Suppressor macrophage (primary cell): ENCODE results near the gene RNF220.
A peak's percentile ranks its signal among the peaks of the same experiment; 100 is the strongest.
"Not testable (repeated sequence)": the region's sequence is repeated elsewhere in the genome, so short reads cannot be mapped to it uniquely, and the experiment has no call there.

Source experiments
- DNase-seq, 4 experiments: peaks; one replicate each; pipeline ENCODE4 v3.0.0-alpha.2; 2020 to 2022

The RNF220 gene

GRCh38 chr1:44553771-44554170 lies 148.7 kb downstream of the RNF220 start:
- no peak for DNase-seq

GRCh38 chr1:44554706-44555105 lies 149.7 kb downstream of the RNF220 start:
- no peak for DNase-seq

GRCh38 chr1:44557778-44558177 lies 152.7 kb downstream of the RNF220 start:
- DNase-seq = no peak

- DNase-seq = no peak
These were observed 153.8 kb downstream of the RNF220 start for GRCh38 chr1:44558883-44559282.

DNA sequence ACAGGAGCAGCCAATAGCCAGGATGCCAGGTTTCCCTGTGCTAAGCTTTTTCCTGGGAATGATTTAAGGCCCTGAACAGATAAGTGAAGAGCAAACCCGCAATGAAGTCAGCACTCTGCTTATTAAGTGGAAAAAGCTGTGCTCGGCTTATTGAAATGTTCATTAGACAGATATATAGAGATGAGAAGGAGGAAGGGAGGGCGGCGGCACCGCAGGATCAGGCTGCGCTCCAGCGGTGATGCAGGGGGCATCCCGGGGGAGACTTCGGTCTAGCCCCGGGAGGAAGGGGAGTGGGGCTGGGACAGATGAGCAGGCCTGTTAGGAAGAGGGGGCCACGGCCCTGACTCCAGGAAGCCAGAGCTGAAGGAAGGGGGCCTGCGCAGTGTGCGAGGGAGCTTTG lies 154.3 kb downstream of the RNF220 start:
- DNase-seq = no peak

DNA sequence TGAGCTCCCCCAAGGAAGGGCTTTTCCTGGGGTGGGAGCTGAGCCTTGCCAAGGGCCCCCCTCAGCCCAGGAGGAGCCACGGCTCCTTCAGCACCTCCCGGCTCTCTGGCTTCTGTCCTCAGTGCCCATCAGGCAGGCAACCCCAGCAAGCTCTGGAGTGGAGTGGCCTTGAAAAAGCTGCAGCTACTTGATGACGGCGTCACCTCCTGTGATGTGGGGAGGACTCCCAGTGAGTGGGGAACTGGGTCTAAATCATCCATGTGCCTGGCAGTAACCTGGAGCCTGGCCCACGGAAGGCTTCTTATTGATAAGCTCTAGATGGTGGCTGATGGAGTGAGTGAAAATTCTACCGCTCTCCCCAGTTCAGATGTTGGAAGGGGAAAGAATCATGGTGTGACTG lies 154.9 kb downstream of the RNF220 start:
- no peak for DNase-seq

DNA sequence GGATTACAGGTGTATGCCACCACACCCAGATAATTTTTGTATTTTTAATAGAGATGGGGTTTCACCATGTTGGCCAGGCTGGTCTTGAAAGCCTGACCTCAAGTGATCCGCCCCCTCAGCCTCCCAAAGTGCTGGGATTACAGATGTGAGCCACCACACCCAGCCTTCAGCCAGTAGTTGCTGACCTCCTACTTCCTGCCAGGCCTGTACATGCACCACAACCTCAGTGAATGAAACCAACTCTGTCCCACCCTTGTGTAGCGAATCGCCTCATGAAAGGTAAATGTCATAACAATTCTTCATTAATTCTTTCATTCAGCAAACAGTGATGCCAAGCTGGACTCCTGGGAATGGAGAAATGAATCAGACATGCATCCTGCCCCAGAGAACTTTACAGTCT lies 155.6 kb downstream of the RNF220 start:
- not testable (repeated sequence) for DNase-seq

DNA sequence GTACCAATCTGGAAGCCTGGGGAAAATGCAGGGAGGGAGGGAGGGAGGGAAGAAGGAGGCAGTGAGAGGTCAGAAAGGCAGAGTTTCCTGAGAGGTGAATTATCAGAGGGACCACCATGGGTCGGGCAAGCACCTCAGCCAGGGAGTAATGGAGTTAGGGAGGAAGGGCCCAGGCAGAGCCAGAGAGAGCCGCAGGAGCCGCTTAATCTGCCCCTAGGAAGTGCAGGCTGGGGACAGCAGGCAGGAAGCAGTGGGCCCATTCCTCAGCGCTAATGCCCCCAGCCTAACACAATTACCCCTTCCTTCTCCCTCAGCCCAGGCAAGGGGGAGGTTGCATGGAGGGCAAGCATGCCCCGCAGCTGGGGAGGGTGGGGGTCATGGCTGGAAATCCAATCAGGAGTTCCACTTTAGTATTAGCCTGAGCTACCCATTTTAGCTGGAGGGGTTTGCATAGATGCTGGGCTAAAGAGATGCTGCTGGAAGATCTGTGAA lies 160.2 kb downstream of the RNF220 start:
- DNase-seq = no peak

DNA sequence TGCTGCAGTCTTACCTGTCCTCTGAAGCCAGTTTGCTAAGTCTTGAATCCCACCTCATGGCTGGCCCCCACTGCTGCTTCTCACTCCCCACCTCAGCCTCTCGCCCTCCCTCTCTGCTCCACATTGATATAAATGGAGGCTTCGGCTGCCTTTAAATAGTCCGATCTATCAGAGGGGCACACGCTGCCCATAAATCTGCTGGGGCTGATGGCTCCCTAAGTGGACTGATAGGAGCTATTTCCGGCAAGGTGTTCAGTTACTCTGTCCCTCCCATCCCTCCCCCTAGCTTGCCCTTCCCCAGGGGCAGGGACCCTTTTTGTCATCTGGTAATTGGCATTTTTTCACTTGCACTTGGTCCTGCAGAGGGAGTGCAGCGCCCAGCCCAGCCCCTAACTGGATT lies 160.8 kb downstream of the RNF220 start:
- DNase-seq = no peak

DNA sequence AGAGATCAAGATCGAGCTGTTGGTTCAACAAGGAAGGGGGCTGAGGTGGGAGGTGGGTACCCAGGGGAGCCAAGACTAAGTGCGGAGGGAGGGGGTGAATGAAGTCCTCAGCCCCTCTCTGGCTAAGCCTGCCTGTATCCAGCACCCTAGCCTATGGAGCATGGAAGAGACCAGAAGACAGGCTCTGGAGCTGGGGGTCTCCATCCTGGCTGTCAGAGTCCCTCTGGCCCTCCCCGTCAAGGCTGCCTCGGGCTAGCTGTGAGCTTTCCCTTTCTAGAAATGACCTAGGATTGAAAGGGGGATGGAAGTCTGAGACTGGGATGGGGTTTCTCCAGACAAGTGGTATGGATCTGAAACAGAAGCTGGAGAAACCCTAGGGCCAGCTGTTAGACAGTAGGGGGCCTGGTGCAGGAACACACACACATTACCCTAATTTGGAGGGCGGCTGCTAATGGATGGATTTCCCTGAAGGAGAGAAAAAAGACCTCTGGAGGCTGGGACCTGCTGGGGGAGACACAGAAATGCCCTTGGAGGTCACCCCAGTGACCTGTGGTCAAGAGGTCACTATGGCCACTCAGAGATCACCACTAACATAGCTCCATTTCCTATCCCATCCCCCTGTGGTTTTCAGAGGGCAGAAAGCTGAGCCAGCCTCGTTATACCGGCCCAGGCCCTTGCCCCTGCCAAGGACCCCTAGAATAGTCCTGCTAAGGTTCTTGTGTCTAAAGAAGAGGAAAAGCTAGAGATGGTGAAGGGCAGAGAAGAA lies 161.4 kb downstream of the RNF220 start:
- no peak for DNase-seq

- DNase-seq = no peak
These were observed 163.3 kb downstream of the RNF220 start for GRCh38 chr1:44568128-44568900.

- DNase-seq = no peak
These were observed 164.4 kb downstream of the RNF220 start for GRCh38 chr1:44569491-44569890.

- peak; percentile 19 to 55 (median 39) for DNase-seq
These were observed 166.9 kb downstream of the RNF220 start for GRCh38 chr1:44571712-44572571.

DNA sequence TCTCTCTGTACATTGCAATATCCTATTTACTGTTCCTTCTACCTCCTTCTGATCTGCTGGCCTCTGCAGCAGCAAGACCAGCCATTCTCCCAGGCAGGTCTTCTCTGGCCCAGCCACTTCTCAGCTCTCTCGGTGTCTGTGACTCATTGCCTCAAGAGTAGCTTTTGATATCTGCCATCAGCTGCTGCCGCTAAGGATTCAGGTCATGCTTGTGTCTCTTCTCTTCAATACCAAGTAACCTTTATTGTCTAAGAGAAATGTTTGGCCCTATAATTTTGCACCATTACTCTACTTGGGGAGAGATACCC lies 167.5 kb downstream of the RNF220 start:
- DNase-seq = no peak

DNA sequence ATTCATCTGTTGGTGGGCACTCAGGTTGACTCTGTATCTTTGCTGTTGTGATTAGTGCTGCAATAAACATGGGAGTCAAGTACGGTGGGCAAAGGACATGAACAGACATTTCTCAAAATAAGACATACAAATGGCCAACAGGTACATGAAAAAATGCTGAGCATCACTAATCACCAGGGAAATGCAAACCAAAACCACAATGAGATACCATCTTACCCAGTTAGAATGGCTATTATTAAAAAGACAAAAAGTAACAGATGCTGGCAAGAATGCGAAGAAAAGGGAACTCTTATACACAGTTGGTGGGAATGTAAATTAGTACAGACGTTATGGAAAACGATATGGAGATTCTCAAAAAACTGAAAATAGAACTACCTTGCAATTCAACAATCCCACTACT lies 170.3 kb downstream of the RNF220 start:
- DNase-seq = no peak

- DNase-seq = no peak
These were observed 171.5 kb downstream of the RNF220 start for GRCh38 chr1:44576456-44577150.

DNA sequence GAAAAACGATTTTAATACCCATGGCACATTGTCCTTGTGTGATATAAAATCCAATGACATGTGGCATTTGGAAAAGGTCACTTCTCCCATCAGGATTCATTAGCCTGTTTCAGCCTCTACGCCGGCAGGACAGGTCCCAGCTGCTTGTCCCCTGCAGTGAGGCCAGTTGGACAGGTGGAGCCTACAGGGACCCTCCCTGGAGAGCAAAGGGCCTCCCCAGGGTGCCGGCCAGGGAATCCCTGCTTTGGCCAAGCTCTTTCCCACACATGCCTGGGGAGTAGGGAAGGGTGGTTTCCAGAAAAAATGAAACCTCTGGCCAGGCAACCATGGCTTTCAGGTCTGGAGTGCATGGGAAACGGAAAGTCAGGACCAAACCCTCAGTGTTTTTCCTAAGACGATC lies 176.2 kb downstream of the RNF220 start:
- DNase-seq = no peak

GRCh38 chr1:44584167-44584566 lies 179.1 kb downstream of the RNF220 start:
- DNase-seq = no peak

GRCh38 chr1:44585315-44585920 lies 180.4 kb downstream of the RNF220 start:
- no peak for DNase-seq

DNA sequence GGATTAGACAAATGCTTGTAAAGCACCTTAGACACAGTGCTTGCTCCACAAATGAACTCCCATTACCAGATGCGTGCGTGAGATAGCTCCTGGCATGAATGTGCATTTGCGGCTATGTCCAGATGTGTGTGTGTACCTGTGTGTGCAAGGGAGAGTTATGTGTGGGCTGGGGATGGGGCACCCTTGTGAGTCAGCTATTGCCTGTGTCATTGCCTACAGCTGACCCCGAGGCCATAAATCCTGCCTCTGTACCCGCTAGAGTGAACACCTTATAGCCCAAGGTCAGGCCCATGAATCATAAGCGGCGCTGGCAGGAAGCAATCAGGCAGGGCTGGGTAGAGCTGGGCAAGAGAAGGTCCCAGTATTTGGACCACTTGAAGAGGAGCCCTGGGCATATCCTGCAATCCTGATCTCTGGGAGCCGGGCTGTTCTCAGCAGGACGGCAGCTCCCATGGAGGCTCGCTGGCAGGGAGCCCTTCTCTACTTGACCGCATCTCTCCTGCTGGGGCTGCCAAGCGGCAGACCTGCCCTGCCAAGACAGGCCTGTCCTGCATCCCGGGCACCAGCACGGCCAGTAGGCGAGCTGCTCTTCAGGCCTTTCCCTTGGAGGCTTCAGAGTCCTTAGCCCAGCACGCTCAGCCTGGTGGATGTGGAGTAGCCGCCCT lies 182.9 kb downstream of the RNF220 start:
- no peak for DNase-seq

GRCh38 chr1:44588551-44589210 lies 183.6 kb downstream of the RNF220 start:
- DNase-seq = no peak
